SK-N-SH (cell line): ENCODE measurements around the gene SYNE2.

Experiments
- CHD2 ChIP-seq: fragments of 150-350 bp; IDR thresholded peaks from 2 replicates; pipeline ENCODE4 v1.6.1; 2018; ENCODE audit warnings: low read length; ENCODE audit not compliant: partially characterized antibody
- CTCF ChIP-seq: fragments of 200-600 bp; sonication (generic); IDR thresholded peaks from 2 replicates; pipeline ENCODE4 v1.6.1; 2017; ENCODE audit warnings: antibody characterized with exemption, mild to moderate bottlenecking, moderate library complexity
- FOSL2 ChIP-seq: IDR thresholded peaks from 2 replicates; pipeline ENCODE4 v1.4.0; 2012; ENCODE audit warnings: low read depth, mild to moderate bottlenecking, moderate library complexity, borderline replicate concordance
- FOXJ3 ChIP-seq: sonication (generic); formaldehyde crosslinking; IDR thresholded peaks from 2 replicates; pipeline ENCODE4 v1.5.1; 2020; ENCODE audit warnings: mild to moderate bottlenecking, missing genetic modification reagents
- GATA2 ChIP-seq: sonication (generic); formaldehyde crosslinking; IDR thresholded peaks from 2 replicates; pipeline ENCODE4 v1.5.0; 2020; ENCODE audit warnings: mild to moderate bottlenecking, missing genetic modification reagents
- JUND ChIP-seq: IDR thresholded peaks from 2 replicates; pipeline ENCODE4 v1.4.0; 2012
- MAX ChIP-seq: IDR thresholded peaks from 2 replicates; pipeline ENCODE4 v1.4.0; 2012; ENCODE audit warnings: low read depth
- PBX3 ChIP-seq: IDR thresholded peaks from 2 replicates; pipeline ENCODE4; 2012
- POLR2AphosphoS5 ChIP-seq: IDR thresholded peaks from 2 replicates; pipeline ENCODE4 v1.6.1; 2012; ENCODE audit warnings: low read depth, low read length
- RAD21 ChIP-seq: IDR thresholded peaks from 2 replicates; pipeline ENCODE4 v1.6.1; 2012; ENCODE audit warnings: mild to moderate bottlenecking, low read length
- TAF1 ChIP-seq: IDR thresholded peaks from 2 replicates; pipeline ENCODE4 v1.6.1; 2012; ENCODE audit warnings: low read depth, mild to moderate bottlenecking, low read length, moderate library complexity, borderline replicate concordance
- TCF12 ChIP-seq: IDR thresholded peaks from 2 replicates; pipeline ENCODE4 v1.4.0; 2012
- TEAD4 ChIP-seq: IDR thresholded peaks from 2 replicates; pipeline ENCODE4 v1.4.0; 2012; ENCODE audit warnings: mild to moderate bottlenecking, borderline replicate concordance; ENCODE audit not compliant: insufficient read depth
- ZBTB33 ChIP-seq: IDR thresholded peaks from 2 replicates; pipeline ENCODE4 v1.4.0; 2012; ENCODE audit warnings: low read depth, borderline replicate concordance

GRCh38 chr14:63895510-63895909 is 42.7 kb downstream of the SYNE2 start:
- TF ChIP-seq RAD21 (no peak), CTCF (no peak), TEAD4 (no peak), CHD2 (no peak), GATA2 (no peak), TCF12 (no peak), TAF1 (no peak), POLR2AphosphoS5 (no peak), FOXJ3 (CRISPR knock-in tag) (no peak), PBX3 (no peak), MAX (no peak), JUND (no peak), FOSL2 (no peak), ZBTB33 (no peak)
